HEK293 (cell line): ENCODE measurements around the gene PTPRR.

Source experiments
- CTCF ChIA-PET: fragments of 350-600 bp; formaldehyde crosslinking; extraction: SDS; loops from one replicate; lab custom pipeline; 2021; ENCODE audit warnings: antibody characterized with exemption; lab: Yijun Ruan, JAX
- POLR2A ChIA-PET: fragments of 300-600 bp; formaldehyde crosslinking; extraction: SDS; loops from one replicate; lab custom pipeline; 2020; ENCODE audit warnings: antibody characterized with exemption, inconsistent platforms; lab: Yijun Ruan, JAX
- H3K27ac ChIP-seq: fragments of 200-500 bp; sonication (Bioruptor generic); 2 replicates; pipeline ENCODE4 v1.5.1; 2014; ENCODE audit warnings: low read depth, low read length, control low read depth, inconsistent platforms; ENCODE audit errors: extremely low read depth
- H3K36me3 ChIP-seq, 2 experiments: fragments of 200-500 bp in 1 of 2; sonication (Bioruptor generic) in 1 of 2; 1 replicate in 1 of 2; 2 replicates in 1 of 2; pipeline ENCODE4 v1.5.1; 2014 to 2017; ENCODE audit warnings: inconsistent platforms in 2 of 2, low read length in 2 of 2; ENCODE audit not compliant: control insufficient read depth in 2 of 2, insufficient read depth in 1 of 2
- H3K4me1 ChIP-seq: fragments of 200-500 bp; sonication (Bioruptor generic); 2 replicates; pipeline ENCODE4 v1.5.1; 2014; ENCODE audit warnings: mild to moderate bottlenecking, low read length, inconsistent platforms; ENCODE audit not compliant: control insufficient read depth, insufficient read depth
- H3K4me3 ChIP-seq: 2 replicates; pipeline ENCODE4 v1.5.1; 2011; ENCODE audit warnings: low read depth, mild to moderate bottlenecking, control low read depth, low read length, moderate library complexity
- H3K9me3 ChIP-seq: fragments of 200-500 bp; sonication (Bioruptor generic); 2 replicates; pipeline ENCODE4 v1.5.1; 2014; ENCODE audit warnings: low read depth, low read length, inconsistent platforms; ENCODE audit not compliant: control insufficient read depth, insufficient read depth
- GFI1B ChIP-seq: fragments of 450-650 bp; formaldehyde crosslinking; IDR thresholded peaks from 2 replicates; pipeline ENCODE4 v1.5.1; 2016; ENCODE audit warnings: missing biosample characterization, missing genetic modification characterization
- GLI4 ChIP-seq: fragments of 450-650 bp; formaldehyde crosslinking; IDR thresholded peaks from 2 replicates; pipeline ENCODE4 v1.5.1; 2016; ENCODE audit warnings: missing biosample characterization, missing genetic modification characterization
- HOXD13 ChIP-seq: sonication (generic); formaldehyde crosslinking; IDR thresholded peaks from 2 replicates; pipeline ENCODE4 v1.8.0; 2022; ENCODE audit warnings: missing genetic modification reagents, borderline replicate concordance
- MEIS1 ChIP-seq: sonication (generic); formaldehyde crosslinking; IDR thresholded peaks from 2 replicates; pipeline ENCODE4 v1.8.1; 2022; ENCODE audit warnings: missing genetic modification reagents, mild to moderate bottlenecking, borderline replicate concordance
- SCRT2 ChIP-seq: fragments of 450-650 bp; formaldehyde crosslinking; IDR thresholded peaks from 2 replicates; pipeline ENCODE4 v1.5.1; 2016; ENCODE audit warnings: missing biosample characterization, missing genetic modification characterization
- ZNF121 ChIP-seq: fragments of 450-650 bp; formaldehyde crosslinking; IDR thresholded peaks from 2 replicates; pipeline ENCODE4 v1.5.1; 2016; ENCODE audit warnings: missing biosample characterization, missing genetic modification characterization
- ZNF37A ChIP-seq: fragments of 450-650 bp; IDR thresholded peaks from 2 replicates; pipeline ENCODE4 v1.5.1; 2018; ENCODE audit warnings: missing biosample characterization, missing genetic modification characterization
- ZNF416 ChIP-seq: fragments of 450-650 bp; formaldehyde crosslinking; IDR thresholded peaks from 2 replicates; pipeline ENCODE4 v1.5.1; 2016; ENCODE audit warnings: missing biosample characterization, missing genetic modification characterization
- ZNF423 ChIP-seq: fragments of 450-650 bp; formaldehyde crosslinking; IDR thresholded peaks from 2 replicates; pipeline ENCODE4 v1.5.1; 2016; ENCODE audit warnings: missing biosample characterization, missing genetic modification characterization
- ZNF426 ChIP-seq: fragments of 450-650 bp; formaldehyde crosslinking; IDR thresholded peaks from 2 replicates; pipeline ENCODE4 v1.5.1; 2017; ENCODE audit warnings: missing biosample characterization, missing genetic modification characterization, mild to moderate bottlenecking, inconsistent platforms, moderate library complexity
- ZNF473 ChIP-seq: fragments of 450-650 bp; formaldehyde crosslinking; IDR thresholded peaks from 2 replicates; pipeline ENCODE4 v1.5.1; 2017; ENCODE audit warnings: missing biosample characterization, missing genetic modification characterization
- ZNF501 ChIP-seq: fragments of 450-650 bp; formaldehyde crosslinking; IDR thresholded peaks from 2 replicates; pipeline ENCODE4 v1.5.1; 2016; ENCODE audit warnings: missing biosample characterization, missing genetic modification characterization
- ZNF558 ChIP-seq: fragments of 450-650 bp; formaldehyde crosslinking; IDR thresholded peaks from 2 replicates; pipeline ENCODE4 v1.5.1; 2016; ENCODE audit warnings: missing biosample characterization, missing genetic modification characterization
- TF ChIP-seq, protein P1 (sequence below): IDR thresholded peaks from 2 replicates; pipeline ENCODE4 v1.6.1; 2011; ENCODE audit warnings: mild to moderate bottlenecking, low read depth, low read length, borderline replicate concordance
- TF ChIP-seq, protein P2 (sequence below): fragments of 450-650 bp; formaldehyde crosslinking; IDR thresholded peaks from 2 replicates; pipeline ENCODE4 v1.5.1; 2016; ENCODE audit warnings: missing biosample characterization, missing genetic modification characterization
- TF ChIP-seq, protein P3 (sequence below): fragments of 450-650 bp; formaldehyde crosslinking; IDR thresholded peaks from 2 replicates; pipeline ENCODE4 v1.5.1; 2016; ENCODE audit warnings: missing biosample characterization, missing genetic modification characterization
- TF ChIP-seq, protein P4 (sequence below): fragments of 450-650 bp; formaldehyde crosslinking; conservative IDR thresholded peaks from 2 replicates; pipeline ENCODE4 v1.5.1; 2016; ENCODE audit warnings: low read depth, missing biosample characterization, missing genetic modification characterization

The PTPRR gene

DNA sequence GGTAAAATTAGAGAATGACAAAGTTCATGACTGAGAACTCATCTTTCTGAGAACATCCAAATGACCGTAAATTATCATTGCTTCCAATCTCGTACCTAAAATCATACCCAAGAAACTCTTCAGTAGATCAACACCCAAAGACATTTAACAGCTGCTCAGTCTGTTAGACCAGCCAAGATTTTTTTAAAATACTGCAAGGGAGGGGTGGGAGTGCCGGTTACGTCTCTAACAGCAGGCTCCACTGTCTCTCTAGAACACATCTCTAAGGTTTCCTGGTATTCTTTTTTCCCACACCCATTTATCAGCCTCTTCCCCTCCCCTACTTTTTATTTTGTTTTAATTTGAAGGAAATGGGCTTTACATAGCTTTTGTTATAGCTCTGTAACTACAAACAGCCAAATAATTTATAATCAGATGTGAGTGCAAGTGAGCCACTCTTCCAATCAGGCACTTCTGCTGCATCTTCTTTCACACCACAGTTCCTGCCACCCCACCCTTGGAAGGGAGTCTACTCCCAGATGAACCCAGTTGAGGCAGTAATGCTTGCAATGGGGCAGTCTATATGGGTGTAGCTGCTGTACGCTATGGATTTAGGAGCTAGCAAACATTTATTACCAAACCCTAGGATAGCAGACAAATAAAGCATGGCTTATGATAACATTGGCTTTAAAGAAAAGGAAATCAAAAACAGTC lies 305.2 kb downstream of the PTPRR start:
- H3K27ac ChIP-seq, result no peak overlapping the region
- CTCF ChIA-PET, result no interaction called here
- POLR2A ChIA-PET, result no interaction called here
- no peaks in the 10 kb centered on the region; the same call in 1 of the 2 replicates for H3K4me1 ChIP-seq
- no peaks in the 10 kb centered on the region for H3K9me3 ChIP-seq
- H3K36me3 ChIP-seq, result no peaks in the 10 kb centered on the region
- no peak overlapping the region for H3K4me3 ChIP-seq
- TF ChIP-seq, protein P1, sequence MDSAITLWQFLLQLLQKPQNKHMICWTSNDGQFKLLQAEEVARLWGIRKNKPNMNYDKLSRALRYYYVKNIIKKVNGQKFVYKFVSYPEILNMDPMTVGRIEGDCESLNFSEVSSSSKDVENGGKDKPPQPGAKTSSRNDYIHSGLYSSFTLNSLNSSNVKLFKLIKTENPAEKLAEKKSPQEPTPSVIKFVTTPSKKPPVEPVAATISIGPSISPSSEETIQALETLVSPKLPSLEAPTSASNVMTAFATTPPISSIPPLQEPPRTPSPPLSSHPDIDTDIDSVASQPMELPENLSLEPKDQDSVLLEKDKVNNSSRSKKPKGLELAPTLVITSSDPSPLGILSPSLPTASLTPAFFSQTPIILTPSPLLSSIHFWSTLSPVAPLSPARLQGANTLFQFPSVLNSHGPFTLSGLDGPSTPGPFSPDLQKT, result no peak
- TF ChIP-seq ZNF416, result no peak
- TF ChIP-seq HOXD13 (CRISPR knock-in tag), result no peak
- no peak for TF ChIP-seq ZNF473 (tag by site-specific recombination)
- TF ChIP-seq, protein P2, sequence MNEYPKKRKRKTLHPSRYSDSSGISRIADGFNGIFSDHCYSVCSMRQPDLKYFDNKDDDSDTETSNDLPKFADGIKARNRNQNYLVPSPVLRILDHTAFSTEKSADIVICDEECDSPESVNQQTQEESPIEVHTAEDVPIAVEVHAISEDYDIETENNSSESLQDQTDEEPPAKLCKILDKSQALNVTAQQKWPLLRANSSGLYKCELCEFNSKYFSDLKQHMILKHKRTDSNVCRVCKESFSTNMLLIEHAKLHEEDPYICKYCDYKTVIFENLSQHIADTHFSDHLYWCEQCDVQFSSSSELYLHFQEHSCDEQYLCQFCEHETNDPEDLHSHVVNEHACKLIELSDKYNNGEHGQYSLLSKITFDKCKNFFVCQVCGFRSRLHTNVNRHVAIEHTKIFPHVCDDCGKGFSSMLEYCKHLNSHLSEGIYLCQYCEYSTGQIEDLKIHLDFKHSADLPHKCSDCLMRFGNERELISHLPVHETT (tag by site-specific recombination), result no peak
- TF ChIP-seq GFI1B (tag by site-specific recombination), result no peak
- TF ChIP-seq ZNF558 (tag by site-specific recombination), result no peak
- no peak for TF ChIP-seq ZNF121
- no peak for TF ChIP-seq ZNF423 (tag by site-specific recombination)
- TF ChIP-seq ZNF426 (tag by site-specific recombination), result no peak
- TF ChIP-seq, protein P3, sequence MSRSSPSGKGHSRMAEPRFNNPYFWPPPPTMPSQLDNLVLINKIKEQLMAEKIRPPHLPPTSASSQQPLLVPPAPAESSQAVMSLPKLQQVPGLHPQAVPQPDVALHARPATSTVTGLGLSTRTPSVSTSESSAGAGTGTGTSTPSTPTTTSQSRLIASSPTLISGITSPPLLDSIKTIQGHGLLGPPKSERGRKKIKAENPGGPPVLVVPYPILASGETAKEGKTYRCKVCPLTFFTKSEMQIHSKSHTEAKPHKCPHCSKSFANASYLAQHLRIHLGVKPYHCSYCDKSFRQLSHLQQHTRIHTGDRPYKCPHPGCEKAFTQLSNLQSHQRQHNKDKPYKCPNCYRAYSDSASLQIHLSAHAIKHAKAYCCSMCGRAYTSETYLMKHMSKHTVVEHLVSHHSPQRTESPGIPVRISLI (tag by site-specific recombination), result no peak
- TF ChIP-seq MEIS1 (CRISPR knock-in tag), result no peak
- TF ChIP-seq ZNF37A (tag by site-specific recombination), result no peak
- TF ChIP-seq, protein P4, sequence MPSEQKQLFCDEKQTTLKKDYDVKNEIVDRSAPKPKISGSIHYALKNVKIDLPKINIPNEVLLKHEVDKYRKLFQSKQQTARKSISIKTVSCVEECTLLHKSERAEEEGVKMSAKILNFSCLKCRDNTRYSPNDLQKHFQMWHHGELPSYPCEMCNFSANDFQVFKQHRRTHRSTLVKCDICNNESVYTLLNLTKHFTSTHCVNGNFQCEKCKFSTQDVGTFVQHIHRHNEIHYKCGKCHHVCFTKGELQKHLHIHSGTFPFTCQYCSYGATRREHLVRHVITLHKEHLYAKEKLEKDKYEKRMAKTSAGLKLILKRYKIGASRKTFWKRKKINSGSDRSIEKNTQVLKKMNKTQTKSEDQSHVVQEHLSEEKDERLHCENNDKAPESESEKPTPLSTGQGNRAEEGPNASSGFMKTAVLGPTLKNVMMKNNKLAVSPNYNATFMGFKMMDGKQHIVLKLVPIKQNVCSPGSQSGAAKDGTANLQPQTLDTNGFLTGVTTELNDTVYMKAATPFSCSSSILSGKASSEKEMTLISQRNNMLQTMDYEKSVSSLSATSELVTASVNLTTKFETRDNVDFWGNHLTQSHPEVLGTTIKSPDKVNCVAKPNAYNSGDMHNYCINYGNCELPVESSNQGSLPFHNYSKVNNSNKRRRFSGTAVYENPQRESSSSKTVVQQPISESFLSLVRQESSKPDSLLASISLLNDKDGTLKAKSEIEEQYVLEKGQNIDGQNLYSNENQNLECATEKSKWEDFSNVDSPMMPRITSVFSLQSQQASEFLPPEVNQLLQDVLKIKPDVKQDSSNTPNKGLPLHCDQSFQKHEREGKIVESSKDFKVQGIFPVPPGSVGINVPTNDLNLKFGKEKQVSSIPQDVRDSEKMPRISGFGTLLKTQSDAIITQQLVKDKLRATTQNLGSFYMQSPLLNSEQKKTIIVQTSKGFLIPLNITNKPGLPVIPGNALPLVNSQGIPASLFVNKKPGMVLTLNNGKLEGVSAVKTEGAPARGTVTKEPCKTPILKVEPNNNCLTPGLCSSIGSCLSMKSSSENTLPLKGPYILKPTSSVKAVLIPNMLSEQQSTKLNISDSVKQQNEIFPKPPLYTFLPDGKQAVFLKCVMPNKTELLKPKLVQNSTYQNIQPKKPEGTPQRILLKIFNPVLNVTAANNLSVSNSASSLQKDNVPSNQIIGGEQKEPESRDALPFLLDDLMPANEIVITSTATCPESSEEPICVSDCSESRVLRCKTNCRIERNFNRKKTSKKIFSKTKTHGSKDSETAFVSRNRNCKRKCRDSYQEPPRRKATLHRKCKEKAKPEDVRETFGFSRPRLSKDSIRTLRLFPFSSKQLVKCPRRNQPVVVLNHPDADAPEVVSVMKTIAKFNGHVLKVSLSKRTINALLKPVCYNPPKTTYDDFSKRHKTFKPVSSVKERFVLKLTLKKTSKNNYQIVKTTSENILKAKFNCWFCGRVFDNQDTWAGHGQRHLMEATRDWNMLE (tag by site-specific recombination), result no peak
- TF ChIP-seq SCRT2 (tag by site-specific recombination), result no peak
- TF ChIP-seq GLI4 (tag by site-specific recombination), result no peak
- no peak for TF ChIP-seq ZNF501
